ENCODE measurements around the gene RNF32.

The RNF32 gene

DNA sequence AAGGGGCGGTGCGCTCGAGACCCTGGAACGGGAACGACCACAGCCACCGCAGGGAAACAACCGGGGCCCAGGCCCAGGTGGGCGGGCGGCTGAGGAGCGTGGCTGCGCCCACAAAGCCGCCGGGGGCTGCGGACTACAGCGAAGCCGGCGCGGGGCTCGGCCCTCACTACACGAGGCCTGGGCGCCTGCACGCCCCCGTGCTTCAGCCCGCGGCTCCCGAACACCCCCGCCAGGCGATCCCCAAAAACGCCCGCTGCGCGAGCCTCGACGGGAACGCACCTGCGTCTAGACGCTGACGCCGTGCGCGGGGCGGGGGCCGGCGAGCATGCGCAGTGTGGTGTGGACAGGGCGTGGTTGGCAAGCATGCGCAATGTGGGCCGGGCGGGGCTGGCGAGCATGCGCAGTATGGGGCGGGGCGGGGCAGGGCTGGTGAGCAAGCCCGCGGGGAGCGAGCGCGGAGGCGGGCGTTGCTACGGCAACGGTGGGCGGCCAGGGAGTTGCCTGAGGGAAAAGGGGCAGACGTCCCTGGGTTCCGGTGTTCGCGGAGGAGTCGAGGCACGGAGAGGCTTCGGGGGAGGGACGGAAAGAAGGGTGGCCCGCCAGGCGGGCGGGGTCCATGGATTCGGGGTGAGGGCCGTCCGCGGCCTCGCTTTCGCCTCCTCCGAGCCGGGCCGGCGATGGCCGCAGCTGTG, at the start of gene RNF32:
Gene RNF32, plus strand, starts transcription at position 518 of the 692 bp plus-strand sequence. CDS start 3,104 bp downstream, outside the sequence.
- peak; percentile 94 for DNase-seq (ENCODE audit: low spot score)

DNA sequence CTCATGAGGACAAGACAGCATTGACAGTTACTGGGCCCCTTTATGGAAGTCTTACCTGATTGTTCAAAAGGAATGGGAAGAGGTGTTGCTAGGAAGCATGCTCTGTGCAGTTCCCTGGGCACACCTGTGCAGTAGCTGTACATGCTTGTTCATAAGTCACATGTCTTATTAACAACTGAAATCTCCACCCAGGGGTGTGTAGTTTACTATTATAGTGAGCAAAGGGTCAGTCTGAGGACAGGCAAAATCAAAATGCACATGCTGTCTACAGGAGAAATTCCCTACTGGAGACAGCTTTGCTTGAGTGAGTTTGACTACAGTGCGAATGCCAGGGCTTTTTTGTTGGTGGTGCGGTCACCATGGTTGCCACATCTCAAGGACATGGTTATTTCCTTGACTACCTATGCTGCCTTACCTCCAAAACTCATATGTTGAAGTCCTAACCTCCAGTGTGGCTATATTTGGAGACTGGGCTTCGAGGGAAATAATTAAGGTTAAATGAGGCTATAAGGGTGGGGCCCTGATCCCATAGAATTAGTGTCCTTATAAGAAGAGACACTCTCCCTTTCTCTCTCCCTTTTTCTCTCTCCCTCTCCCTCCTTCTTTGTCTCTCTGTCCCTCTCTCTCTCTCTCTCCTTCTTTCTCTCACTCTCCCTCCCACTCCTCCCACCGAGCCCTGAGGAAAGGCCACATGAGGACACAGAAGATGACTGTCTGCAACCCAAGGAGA, 48.3 kb upstream of the RNF32 start:
- DNase-seq (ENCODE audit: low spot score): no peak

DNA sequence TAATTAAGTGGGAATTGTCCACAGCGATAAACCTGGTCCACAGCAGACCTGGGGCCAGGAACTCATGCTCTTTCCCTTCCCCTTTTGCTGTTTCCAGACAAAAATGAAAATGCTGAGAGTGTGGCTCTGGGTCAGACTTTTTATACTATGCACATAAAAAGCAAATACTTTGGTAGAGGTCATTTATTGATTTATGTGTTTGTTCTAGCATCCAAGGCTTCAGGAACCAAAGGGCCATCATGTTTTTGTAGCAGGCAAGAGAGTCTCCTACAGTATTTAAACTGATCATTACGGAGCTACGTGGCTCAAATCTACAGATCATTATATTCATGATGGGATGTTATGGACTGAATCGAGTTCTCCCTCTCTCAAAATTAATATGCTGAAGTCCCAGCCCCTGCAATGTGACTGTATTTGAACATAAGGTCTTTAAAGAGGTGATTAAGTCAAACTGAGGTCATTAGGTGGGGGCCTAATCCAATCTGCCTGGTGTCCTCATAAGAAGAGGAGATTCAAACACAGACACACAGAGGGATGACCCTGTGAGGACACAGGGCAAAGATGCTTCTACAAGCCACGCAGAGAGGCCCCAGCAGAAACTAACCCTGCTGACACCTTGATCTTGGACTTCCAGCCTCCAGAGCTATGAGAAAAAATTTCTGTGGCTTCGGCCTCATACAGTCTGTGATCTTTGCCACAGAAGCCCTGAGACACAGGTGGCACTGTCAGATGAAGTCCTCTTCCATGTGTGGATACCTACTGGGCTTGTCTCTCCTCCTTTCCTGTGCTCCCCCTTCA, 46.1 kb upstream of the RNF32 start:
- no peak for DNase-seq (ENCODE audit: low spot score)

DNA sequence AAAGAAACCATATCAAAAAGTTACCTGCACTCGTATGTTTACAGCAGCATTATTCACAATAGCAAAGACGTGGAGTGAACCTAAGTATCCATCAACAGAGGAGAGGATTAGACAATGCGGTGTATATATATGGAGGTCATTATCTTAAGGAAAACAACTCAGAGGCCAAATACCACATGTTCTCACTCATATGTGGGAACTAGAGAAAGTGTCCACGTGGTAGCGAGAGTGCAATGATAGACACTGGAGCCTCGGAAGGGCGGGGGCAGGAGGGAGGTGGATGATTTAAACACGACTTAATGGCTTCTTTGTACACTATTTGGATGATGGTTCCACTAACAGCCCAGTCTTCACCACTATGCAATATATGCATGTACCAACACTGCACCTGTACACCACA, 40.1 kb upstream of the RNF32 start:
- no peak for DNase-seq (ENCODE audit: low spot score)

DNA sequence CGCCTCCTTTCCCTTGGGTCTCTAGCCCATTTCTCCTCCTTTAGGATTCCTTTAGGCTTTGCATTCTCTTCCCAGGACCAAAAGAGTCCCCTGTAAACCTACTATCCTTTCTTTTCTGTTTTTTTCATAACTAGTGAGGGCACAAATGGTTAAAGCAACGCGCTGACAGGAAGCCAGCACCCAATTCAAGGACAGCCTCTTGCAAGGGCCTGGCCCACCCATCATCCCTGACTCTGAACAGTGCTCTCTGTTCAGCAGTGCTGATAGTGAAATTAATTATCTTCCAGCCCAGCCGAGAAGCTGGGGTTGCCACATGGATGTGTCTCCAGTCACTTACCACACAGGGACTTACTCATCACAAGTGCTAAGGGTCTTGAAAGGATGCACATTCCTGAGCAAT, 38.3 kb upstream of the RNF32 start:
- peak; percentile 57 for DNase-seq (ENCODE audit: low spot score)

DNA sequence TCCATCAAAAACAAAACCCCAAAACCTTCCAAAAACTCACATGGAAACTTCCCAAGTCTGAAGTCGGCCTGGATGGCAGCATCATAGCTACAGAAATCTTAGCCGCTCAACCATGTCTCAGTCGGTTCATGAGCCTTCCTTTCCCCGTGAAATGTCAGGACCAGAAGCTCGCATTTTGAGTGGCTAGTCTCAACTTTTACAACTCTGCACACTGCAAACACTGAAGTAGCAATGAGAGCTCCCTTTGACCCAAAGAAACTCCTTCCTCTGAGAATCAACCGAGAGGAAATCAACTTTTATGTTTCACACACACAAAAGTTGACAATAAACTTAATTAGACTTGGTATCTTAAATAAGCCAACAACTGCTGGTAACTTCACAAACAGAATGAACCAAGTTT, 37.6 kb upstream of the RNF32 start:
- no peak for DNase-seq (ENCODE audit: low spot score)

DNA sequence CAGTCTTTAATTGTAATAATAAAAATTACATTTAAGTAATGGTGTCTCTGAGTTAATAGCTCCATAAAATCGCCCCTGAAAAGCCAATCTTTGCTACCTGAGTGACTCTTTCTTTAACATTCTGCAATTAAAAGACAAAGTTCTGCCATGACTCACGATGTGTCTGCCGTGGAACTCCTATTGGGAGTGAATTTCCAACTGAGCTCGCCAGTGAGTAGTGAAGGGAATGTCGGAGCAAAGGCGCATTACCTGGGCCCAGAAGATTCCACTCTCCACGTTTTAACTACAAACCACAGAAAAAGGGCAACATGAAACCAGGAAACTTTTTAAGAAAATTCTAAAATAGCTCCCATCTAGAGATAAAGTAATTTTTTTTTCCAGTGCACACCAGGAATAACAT, 36.9 kb upstream of the RNF32 start:
- peak; percentile 56 for DNase-seq (ENCODE audit: low spot score)

DNA sequence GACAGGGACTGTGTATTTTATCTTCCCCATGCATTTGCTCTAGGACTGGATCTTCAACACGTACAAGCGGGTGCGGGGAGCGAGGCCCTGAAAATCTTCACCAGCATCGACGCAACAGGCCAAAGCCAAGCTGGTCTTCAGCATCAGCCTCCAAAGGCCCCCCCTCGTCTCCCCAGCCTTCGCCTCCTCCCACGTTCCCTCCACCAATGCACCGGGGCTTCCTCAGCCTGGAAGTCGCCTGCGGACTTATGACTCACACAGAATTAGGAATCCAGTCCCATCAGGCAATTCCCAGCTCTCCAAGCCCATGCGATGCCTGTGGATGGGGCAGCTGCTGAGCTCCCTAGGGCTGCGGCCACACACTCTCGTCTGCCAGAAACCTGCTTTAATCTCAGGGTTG, 36.3 kb upstream of the RNF32 start:
- no peak for DNase-seq (ENCODE audit: low spot score)

DNA sequence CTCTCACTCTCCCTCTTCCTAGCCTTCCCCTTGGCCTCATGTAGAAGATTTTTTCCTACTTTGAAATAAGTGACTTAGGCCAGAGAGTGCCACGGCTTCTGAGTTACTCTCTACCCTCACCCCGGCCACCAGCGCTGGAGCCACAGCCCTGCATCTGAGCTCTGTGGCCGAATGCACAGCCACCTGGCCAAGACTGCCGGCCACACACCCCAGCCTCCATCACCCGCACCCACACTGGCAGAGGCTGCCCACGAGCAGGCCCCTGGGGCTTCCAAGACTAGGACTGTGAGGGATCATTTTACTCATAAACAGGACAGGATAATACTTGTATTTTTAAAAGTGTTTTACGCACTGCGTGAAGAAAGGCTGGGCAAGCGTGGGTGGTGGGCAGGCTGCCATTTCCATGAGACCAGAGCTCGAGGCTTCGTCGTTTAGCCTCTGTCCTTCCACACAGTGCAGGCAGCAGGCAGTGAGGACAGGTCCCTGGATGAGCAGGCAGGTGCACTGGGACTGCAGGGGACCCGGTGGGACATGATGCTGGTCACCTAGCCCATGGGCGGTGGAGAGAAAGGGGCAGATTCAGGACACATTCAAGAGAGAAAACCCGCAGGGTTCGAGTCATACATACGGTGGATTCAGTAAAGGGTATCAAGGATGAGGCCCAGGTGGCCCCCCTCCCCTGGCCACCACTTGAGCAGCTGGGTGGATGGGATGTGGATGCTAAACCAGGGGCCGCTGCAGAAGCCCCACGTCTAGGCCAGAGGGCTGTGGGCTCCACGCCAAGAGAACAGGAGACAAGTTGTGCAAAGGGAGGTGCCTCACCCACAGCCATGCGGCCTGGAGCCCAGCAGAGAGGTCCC, 35.5 kb upstream of the RNF32 start:
- DNase-seq (ENCODE audit: low spot score): no peak

DNA sequence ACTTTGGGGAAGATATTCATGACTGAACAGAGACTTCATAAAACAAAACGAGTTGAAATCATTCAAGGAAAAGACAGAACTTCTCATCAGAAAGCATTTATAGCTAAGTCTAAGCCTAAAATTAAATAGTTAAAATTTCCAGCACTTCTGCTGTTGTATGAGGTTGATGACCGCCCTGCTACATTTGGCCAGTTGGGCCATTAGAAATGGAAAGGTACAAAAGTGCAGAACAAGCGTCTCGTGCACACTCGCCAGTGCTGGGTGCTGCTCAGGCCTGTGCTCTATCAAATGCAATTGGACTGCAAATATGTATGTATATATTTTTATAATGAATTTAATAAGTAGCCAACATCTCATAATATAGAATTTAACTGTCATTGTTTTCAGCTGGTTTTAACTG, 34.4 kb upstream of the RNF32 start:
- no peak for DNase-seq (ENCODE audit: low spot score)

DNA sequence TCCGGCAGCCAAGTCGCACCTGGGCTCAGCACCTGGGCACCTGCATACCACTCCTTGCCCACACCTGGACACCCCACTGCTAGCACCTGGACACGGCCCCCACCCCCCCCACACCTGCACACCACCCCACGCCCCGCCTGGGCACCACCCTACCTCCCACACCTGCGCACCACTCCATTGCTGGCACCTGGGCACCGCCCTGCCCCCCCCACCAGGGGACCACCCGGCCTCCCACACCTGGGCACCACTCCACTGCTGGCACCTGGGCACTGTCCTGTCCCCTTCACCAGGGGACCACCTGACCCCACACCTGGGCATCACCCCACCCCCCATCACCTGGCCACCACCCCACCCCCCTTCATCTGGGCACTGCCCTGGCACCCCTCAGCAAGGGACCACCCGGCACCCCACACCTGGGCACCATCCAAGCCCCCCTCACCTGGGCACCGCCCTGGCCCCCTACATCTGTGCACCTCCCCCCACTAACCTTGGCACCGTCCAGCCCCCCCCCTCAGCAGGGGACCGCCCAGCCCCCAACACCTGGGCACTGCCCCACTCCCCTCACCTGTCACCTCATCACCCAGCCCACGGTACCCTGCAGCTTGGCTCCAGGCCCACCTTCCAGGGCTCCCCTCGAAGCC, 33.8 kb upstream of the RNF32 start:
- DNase-seq (ENCODE audit: low spot score): no peak

DNA sequence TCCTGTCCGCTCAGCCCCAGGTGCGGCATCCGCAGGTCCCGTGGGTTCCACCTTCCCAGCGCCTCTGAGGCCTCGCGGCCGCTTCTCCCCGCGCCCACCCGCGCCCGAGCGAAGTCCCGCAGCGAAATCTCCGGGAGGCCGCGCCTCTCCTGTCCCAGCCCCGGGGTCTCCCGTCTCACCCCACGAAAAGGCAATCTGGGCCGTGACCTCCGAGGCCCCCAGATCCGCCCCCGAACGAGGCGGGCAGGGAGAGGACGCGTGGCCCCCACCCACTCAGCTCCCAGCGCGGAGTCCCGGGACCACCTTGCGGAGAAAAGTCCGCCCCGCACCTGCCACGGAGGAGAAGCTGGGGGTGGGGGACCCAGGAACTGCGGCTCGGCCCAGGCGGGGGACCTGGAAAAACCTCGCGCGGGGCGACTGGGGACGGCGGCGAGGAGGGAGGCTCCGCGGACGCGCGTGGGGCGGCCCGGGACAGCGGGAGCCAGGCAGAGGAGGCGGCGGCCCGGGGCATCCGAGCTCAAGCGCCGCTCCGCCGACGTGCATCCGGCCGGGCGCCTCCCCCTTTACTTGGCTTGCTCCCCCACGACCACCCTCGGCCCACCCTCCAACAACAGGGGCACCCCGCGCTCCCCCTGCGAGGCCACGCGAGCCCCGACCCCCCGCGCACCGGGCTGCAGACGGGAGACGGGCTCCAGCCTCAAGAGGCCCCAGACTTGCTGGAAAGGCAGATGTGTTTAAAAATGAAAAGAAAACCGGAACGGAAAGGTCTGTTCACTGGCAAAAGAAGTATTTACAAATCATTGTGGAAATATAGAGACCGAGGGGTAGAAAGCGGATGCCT, 33.0 kb upstream of the RNF32 start:
- no peak for DNase-seq (ENCODE audit: low spot score)

DNA sequence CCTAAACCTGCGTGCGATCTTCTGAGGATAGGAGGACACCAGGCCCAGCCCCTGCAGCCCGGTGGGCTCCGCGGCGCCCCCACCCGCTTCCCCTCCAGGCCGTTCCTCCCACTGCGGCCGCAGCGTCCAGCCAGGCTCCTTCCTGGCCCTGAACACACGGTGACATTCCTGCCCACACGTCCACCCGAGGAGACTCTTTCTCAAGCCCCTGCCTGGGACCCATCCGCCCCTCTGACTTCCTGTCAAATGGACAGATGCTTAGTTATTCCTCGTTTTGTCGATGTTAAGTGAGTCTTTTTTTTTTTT, 32.4 kb upstream of the RNF32 start:
- no peak for DNase-seq (ENCODE audit: low spot score)

DNA sequence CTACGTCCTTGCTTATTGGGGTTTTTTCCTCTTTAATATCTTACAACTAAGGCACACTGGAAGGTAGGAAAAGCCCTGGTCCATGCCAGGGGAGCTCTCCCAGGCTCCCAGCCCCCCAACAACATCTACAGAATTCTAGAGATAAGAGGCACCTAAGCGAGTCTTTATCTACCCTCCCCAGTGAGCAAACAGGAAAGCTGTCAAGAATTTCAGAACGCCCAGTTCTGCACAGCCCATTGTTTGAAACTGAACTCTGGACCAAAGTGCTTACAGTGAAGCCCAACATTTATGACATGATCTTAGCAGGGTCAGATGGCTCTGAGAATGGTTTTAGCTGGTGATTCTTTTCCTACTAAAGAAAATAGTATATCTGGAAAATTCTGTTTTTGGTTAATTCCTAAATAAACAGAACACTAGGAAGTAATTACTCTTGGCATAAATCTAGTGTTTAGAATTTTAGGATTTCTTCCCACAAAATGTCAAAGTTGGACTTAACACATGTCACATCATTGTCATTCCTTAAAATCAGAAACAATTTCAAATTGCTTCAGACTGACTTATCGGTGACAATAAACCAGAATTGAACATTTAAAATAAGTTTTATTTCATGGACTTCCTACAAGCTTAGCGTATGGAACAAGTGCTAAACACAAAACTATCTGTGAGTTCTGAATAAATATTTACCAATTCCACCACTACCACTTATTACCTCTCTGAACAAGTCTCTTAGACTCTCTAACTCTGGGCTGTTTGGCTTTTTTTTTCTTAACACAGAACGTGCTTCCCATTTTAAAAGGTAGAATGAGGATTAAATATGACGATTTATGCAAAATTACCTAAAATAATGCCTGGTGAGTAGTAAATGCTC, 31.3 kb upstream of the RNF32 start:
- no peak for DNase-seq (ENCODE audit: low spot score)

DNA sequence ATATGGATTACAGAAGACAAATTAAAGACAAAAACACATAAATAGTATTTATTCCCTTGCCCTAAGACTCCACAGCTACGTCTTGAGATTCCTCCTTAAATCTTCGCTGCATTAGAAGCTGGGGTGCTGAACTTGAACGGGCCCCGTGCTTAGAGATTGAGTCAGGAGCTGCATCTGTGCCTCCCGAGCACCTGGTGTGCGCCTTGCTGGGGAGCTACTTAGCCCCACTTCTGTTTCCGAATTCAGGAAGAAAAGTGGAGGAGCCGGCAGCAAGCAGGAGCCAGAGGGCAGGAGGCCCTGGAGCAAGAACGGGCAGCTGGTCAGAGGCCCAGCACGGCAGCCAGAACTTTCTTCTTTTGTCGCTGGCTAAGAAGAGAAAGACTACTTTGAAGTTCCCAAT, 30.4 kb upstream of the RNF32 start:
- DNase-seq (ENCODE audit: low spot score): no peak

DNA sequence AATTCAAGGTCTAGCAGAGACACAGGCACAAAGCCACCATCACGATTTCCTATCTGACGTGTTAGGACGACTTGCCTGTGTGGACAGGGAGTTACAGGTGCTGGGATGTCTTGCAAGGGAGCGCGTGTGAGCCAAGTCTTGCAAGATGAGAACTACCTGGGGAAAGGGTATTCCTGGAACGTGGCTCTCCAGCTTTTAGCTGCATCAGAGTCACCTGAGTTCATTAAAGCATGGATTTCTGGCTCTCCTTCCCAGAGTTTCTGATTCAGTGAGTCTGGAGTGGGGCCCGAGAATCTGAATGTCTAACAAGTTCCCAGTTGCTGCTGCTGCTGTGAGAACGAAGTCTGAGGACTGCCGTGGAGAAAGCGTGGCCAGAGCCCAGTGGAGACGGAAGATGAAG, 30.0 kb upstream of the RNF32 start:
- peak; percentile 74 for DNase-seq (ENCODE audit: low spot score)

DNA sequence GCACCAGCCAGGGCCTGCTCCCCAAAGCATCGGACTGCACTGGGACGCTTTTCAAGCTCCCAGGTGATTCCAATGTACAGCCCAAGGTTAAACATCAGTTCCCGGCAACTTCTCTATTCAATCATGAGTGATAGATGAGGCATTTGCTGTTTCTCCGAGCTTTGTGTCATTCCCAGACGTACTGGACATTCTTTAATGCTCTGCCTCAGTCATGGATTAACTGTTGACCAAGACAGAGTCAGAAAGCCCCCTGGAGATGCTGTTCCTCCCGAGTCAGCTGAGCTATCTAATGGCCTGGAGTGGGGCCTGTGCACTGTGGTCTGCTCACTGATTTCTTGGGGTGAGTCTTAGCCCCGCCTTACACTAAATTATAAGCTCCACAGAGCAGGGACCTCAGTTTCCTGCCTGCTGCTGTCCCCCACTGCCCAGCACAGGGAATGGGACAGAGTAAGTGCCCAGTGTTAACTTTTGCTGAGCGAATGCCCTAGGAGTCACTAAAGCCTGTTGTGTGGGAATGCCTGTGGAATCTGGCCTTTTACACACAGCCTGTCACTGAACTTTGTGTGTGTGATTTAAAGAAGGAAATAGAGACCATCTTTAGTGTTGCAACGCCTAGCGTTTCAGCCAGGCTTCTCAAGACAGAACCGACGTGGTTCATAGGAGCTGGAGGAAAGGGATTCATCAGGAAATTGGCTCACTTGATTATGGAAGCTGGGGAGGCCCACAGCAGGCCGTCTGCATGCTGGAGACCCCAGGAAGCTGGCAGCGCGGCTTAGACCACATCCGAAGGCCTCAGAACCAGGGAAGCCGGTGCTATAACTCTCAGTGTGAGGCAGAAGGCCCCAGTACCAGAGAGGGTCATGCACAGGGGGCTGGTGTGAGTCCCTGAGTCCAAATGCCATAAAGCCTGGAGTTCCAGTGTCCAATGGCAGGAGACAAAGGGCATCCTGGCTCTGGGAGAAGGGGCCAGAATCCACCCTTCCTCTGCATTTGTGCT, 29.3 kb upstream of the RNF32 start:
- DNase-seq (ENCODE audit: low spot score): peak; percentile 65

DNA sequence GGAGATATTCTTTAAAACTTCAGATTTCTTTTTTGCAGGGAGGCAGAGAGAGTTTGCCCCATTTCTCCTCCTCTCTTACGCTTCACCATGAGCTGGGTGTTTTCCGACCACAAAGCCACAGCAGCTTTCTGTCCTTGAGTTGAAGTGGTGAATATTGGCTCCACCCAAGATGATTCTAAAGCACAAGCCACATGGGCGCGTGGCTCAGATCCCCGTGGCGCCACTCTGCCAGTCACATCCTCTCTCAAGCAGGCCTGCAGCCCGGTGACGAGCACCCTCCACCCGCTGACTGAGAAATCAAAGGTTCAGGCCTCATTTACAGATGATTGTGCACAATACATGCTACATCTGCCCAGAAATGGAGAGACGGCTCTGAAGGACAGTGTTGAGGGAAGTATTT, 27.6 kb upstream of the RNF32 start:
- DNase-seq (ENCODE audit: low spot score): no peak
